HG03460 (cell line): ENCODE data around the gene SPTSSB.

Experiments
- ATAC-seq: cut with Tn5 transposase; IDR thresholded peaks from one replicate; pipeline ENCODE4 v1.9.1; 2021; ENCODE audit not compliant: unreplicated experiment

Gene SPTSSB

DNA sequence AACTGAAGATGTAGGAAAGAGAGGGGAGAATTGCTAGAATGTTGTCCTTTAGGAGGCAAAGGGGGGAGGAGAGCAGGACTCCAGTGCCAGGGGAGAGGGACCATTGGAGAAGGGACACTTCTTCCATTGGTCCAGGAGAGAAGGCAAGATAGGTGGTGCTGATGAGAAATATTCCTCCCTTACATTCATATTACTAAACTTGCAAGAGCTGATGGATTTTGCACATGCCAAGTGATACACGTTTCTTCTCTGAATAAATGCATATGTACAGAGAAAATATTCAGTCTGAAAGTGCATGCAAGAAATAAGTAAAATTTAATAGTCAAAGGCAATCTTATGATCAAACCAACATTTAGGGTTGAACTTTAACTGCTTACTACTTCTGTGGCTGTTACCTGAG is 21.5 kb upstream of the SPTSSB start:
- ATAC-seq = no peak

- ATAC-seq = no peak
These were observed 18.9 kb upstream of the SPTSSB start for GRCh38 chr3:161390200-161390599.

DNA sequence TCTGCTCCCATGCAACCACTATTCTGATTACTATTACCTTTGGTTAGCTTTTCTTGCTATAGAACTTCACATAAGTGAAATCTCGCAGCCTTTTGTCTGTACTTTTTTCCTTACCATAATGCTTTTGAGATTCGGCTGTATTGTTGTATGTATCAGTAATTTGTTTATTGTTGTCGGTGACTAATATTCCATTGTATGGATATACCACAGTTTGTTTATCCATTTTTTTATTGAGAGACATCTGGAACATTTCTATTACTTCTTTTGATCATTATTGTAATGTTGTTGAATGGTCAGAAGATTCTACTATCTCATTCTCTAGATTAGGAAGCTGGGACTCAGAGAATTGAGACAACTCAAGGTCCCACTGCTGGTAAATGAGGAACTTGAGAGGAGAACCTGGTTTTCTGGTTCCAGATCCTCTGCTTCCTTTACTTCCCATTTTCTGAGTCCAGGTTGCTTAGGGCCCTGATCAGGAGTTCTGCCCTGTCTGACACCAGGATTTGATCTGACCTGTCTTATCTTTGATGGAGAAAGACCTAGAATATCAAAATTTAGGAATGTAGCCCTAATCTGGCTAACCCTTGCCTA is 18.2 kb upstream of the SPTSSB start:
- no peak for ATAC-seq

DNA sequence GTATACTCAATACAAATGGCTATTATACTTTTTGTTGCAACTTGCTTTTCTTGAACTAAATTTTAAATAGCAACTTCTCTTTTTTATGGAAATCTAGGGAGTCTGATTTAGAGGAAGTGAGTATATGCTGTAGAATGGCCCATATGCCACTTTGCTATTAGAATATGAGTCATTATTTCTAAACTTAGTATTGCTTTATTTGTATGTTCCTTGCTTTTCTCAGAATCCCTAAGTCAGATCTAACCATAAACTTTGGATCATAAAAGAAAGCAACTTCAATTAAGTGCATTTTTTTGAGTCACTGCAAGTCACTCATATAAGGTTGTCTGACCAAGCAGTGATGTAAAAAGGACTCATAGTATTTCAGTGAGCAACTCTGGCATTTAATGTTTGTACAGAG is 17.5 kb upstream of the SPTSSB start:
- ATAC-seq = no peak

DNA sequence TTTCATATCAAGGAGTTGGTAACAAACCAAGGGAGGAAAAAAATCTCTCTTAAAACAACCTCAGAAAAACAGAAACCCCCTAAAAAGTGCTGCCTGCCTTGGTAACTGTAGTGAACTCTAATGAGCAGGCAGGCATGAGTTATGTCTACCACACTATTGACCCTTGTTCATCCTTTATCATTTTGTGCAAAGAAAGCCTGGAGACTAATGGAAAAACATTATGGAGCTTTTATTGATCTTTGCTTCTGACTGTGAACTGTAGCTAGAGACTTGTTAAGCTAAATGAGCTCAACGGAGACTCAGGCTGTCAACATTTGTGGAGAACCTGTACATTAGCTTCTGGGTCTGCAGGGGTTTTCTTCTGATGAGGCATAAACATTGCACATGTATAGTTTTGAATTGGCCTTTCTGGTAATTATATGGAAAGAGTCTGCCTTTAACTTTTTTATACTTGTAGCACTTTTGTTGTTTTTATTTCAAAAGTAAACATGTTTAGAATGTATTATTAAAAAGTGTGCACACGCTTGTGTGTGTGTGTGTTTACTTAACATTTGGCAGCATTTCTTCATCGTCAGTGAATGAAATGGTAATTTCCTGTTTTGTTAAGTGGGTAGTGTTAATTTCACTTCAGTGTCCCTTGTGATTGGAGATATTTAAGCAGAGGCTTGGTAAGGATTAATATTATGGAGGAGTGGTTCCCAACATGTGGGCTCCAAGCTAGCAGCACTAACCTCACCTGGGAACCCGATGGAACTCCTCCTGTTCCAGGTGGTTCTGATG is 15.9 kb upstream of the SPTSSB start:
- no peak for ATAC-seq

DNA sequence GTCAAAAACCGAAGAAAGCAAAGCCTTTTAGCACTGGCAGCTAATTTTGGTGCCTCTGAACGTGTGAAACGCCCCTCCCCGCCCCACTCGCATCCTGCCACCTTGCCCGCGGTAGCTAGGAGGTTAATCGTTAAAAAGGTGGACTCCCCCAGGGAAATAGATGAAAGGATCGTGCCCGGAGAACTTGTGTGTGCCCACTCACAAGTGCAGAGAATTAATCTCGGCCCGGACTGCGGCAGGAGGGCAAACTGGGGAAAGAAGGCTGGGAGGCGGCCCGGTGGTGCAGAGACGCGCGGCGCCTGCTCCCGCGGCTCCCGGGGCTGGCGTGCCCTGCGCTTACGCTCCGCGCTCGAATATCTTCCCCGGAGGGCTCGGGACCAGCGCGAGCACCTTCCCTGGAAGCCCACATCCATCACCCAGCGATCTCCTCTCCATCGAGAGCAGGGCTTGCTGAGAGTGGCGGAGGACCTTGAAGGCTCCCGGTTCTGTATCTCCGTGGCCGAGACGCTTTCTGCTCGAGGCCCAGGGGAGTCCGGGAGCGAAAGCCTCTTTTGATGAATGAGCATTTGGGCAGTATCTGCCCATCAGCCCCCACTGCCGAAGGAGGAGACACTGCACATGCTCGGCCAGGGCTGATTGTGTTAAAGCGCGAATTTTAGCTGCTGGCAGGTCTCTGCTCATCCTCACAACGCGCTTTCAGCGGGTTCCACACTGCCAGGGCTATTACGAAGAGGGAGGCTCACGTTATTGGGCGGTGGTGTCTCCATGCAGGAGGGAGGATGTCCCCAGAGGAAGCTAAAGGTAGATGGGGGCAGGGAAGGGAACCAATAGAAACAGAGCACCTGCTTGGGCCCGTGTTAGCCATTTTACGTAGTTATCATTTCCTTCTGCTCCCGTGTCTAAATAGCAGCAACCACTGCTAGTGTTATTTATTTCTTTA is 1.3 kb upstream of the SPTSSB start:
- peak; percentile 41 for ATAC-seq

- ATAC-seq = no peak
These were observed 1.8 kb downstream of the SPTSSB start for GRCh38 chr3:161369531-161369930.

DNA sequence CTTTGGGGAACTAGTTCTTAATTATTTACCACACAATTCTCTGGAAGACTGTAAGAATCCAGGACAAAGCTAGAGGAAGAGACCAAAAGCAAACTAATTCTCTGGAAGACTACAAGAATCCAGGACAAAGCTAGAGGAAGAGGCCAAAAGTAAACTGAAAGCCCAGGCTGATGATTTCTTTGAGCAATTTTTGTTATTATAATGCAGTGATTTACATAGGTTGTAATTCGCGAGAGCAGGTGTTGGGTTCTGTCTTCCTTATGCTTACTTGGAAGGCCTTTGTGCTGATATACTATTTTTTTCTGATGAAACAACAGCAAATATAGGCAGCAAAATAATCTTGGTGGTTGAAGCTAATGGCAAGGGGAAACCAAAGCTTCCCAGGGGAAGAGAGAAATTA is 5.2 kb downstream of the SPTSSB start:
- ATAC-seq = no peak

- no peak for ATAC-seq
These were observed 12.8 kb downstream of the SPTSSB start for GRCh38 chr3:161358488-161358887.

DNA sequence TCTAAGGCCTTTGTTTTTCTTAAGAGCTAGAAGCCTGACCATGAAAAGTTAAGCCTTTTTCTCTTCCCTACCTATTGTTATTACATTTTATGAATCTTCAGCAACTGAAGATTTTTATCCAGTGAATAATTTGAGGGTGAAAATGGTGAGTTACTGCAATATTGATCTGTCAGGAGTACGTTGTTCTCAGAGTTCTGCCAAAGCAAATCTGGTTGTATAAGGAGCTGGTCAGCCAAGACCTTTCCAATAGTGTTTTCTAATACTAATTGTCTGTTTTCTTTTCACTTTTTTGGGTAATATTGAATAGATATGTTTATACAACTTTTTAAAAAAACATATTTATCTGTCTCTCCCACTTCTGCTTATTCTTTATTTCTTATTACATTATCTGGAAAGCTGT is 15.0 kb downstream of the SPTSSB start:
- no peak for ATAC-seq

DNA sequence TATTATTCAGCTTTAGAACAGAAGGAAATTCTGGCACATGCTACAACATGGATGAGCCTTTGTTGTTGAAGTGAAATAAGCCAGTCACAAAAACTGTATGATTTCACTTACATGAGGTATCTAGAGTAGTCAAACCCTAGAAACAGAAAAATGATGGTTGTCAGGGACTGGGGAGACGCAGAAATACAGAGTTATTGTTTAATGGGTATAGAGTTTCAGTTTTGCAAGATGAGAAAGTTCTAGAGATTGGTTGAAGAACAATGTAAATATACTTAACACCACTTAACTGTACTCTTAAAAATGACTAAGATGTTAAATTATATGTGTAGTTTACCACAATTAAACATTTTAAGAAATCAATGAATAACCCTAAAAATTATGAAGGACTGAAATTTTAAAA is 15.8 kb downstream of the SPTSSB start:
- no peak for ATAC-seq

DNA sequence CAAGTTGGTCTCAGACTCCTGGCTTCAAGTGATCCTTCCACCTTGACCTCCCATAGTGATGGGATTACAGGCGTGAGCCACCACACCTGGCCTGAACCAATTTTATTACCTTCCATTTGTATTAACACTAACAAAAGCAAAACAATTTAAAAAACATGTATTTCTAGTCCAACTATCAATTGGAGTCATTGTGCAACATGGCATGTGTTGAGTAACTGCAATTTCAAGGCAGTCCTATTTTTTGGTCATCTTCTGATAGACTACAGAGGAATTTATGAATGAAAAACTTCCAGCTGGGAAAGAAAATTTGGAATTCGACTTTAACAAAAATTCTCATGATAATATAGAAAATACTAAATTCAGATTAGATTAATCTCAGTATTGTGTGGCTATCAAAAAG is 16.8 kb downstream of the SPTSSB start:
- no peak for ATAC-seq

- ATAC-seq = no peak
These were observed 20.0 kb downstream of the SPTSSB start for GRCh38 chr3:161351330-161351729.

GRCh38 chr3:161350916-161351315 is 20.4 kb downstream of the SPTSSB start:
- no peak for ATAC-seq

DNA sequence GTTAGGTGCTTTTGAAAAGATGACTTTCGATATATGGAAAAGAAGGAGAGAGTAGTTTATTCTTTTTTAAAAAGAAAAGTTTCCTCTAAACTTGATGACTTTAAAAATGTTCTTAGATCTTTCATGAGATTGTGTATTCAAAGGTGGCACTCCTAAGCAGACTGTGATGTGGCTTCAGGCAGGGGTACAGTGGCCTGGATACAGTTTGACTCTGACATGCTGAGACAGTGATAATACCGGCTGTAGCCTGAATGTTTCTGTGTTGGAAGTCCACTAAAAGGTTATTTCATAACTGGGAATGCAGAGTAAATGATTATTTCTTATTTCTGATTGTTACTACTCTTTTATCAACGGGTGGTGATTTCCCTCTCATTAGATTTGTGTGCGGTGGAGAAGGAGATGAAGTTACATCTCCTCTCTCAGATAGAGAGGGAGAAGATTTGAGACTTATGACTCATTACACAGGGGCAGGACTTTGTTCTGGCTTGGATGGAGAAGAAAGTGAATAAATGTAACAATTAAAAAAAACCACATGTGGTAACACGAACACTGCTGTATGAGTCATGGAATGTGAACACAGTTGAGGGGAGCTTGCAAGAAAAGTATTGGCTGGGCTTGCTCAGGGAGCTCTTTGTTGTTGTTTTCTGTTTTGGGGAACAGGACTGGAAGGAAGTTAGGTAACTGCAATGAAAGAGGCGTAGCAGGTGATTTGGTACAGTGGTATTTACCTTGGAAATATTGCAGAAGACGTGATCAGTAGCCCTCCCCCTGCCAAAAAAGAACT is 21.6 kb downstream of the SPTSSB start:
- no peak for ATAC-seq

- ATAC-seq = no peak
These were observed 22.4 kb downstream of the SPTSSB start for GRCh38 chr3:161348796-161349400.

DNA sequence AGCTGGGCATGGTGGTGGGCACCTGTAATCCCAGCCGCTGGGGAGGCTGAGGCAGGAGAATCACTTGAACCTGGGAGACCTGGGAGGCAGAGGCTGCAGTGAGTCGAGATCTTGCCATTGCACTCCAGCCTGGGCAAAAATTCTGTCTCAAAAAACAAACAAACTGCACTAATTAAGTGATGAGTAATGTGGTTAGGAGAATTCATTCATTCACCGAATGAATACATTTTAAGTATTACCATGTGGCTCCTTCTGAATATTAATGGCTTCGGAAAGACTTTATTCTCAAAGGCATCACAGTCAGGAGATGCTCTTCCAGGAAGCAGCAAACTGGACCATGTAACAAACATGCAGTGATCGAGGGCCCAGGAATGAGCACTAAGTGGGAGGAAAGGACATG is 23.6 kb downstream of the SPTSSB start:
- no peak for ATAC-seq

- ATAC-seq = no peak
These were observed 26.3 kb downstream of the SPTSSB start for GRCh38 chr3:161345023-161345422.

GRCh38 chr3:161343986-161344385 is 27.3 kb downstream of the SPTSSB start:
- no peak for ATAC-seq

DNA sequence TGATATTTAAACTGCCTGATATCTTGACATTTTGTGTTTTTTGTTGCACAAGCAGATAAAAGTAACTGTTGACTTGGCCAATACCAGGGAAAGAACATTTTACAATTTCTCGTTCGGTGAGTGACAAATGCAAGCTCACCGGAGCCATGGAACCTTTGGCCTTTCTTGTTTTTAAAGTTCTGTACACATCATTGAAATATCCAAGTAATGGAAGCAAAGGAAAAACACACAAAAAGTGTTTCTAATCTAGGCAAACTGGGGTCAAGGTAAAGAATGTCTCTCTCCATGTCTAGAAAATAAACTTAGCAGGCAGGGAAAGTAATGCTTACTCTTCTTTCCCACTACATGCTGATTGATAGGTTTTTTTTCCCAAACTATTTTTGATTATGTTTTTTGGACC is 27.8 kb downstream of the SPTSSB start:
- no peak for ATAC-seq

- ATAC-seq = no peak
These were observed 28.7 kb downstream of the SPTSSB start for GRCh38 chr3:161342629-161343028.
